Measurements from ENCODE around the gene THSD7B. TPM values are rescaled to one million over a fixed set of nuclear protein-coding genes. Genes with fewer than 3 reads are reported as not detected.

THSD7B gene
- total RNA-seq, 1 donor from 2014 or later: not detected

GRCh38 chr2:137262594-137262993, 497.2 kb downstream of the THSD7B start:
- no peaks in the 10 kb centered on the region for H3K36me3 Mint-ChIP-seq (ENCODE audit: unreplicated experiment)
- H3K4me1 Mint-ChIP-seq (ENCODE audit: unreplicated experiment): peaks cover 6% of the 10 kb centered on the region
- H3K27me3 Mint-ChIP-seq (ENCODE audit: unreplicated experiment): no peaks in the 10 kb centered on the region
- H3K27ac Mint-ChIP-seq (ENCODE audit: unreplicated experiment): no peak overlapping the region
- TF ChIP-seq CTCF (IDR thresholded peaks at IDR 0.05): no peak
- no peak overlapping the region for H3K4me3 Mint-ChIP-seq (ENCODE audit: unreplicated experiment)
- no peaks in the 10 kb centered on the region for H3K9me3 Mint-ChIP-seq (ENCODE audit: unreplicated experiment)
- no peak for DNase-seq (ENCODE audit: extremely low spot score, unreplicated experiment)

DNA sequence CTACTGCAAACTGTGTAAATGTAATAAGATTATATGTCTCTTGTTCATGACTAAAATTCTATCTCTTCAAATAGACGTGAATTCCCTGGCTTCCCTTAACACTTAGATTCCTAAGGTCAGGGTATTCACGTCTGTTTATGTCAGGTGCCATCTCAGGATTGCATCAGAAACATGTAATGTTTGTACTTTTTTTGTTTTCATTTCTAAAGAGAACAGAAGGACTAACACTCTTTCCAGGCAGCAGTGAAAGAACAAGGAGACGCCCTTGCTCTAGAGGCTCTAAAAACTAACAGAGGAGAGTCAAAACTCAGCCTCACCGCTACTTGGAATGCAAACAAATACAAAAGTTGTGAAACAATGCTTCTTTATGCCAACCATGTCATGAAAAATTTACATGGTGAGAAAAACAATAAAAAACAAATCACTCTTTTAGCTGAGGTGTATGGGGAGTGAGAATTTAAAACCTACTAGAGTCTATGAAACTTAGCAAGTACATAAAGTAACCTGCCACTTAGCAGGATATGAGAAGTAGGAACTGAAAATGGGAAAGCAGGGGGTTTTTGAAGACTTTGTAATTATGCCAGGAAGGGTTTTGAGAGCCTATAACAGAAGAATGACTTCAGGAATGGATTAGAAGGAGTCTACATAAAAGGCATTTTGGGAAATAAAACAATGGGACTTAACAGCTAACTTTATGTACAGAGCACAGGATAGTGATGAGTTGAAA, 522.7 kb downstream of the THSD7B start:
- peaks cover 20% of the 10 kb centered on the region for H3K27me3 Mint-ChIP-seq (ENCODE audit: unreplicated experiment)
- peaks cover 4% of the 10 kb centered on the region for H3K9me3 Mint-ChIP-seq (ENCODE audit: unreplicated experiment)
- H3K36me3 Mint-ChIP-seq (ENCODE audit: unreplicated experiment): no peaks in the 10 kb centered on the region
- H3K4me1 Mint-ChIP-seq (ENCODE audit: unreplicated experiment): peaks cover 8% of the 10 kb centered on the region
- no peak for DNase-seq (ENCODE audit: extremely low spot score, unreplicated experiment)
- H3K4me3 Mint-ChIP-seq (ENCODE audit: unreplicated experiment): no peak overlapping the region
- no peak for TF ChIP-seq CTCF (IDR thresholded peaks at IDR 0.05)
- peak overlapping the region; percentile 43 for H3K27ac Mint-ChIP-seq (ENCODE audit: unreplicated experiment)

DNA sequence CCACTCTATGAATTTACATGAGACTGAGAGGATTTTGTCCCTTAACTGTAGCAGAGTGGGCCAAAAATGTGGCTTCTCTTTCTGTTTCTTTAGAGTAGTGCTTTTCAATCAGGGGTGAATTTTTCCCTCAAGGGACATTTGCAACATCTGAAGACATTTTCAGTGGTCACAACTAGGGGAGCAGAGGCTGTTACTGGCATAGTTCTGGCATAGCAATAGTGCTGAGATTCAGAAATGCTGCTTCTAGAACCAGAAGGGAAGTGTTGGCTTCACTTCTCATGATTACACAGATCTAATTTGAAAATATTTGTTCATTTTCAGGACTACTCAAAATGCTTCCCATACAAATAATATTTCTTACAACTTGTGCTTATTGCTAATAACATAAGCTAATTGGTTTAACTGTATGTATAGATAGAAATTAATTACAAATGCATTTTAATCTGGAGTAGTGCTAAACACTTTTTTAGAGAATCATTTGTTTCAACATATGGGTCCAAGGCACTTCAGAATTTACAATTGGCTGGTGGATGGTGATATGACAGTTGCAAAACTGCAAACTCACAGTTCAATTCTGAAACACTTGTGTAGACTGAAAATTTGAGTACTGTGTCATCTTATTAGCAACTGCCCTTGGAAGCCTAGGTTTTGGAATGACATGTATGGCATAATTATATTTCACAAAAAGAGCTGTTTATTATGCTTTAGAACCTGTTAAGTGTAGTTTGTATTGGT, 526.7 kb downstream of the THSD7B start:
- TF ChIP-seq CTCF (IDR thresholded peaks at IDR 0.05): no peak
- Mint-ChIP-seq H3K27ac (ENCODE audit: unreplicated experiment) (no peak overlapping the region), H3K4me3 (ENCODE audit: unreplicated experiment) (no peak overlapping the region), H3K9me3 (ENCODE audit: unreplicated experiment) (peaks cover 3% of the 10 kb centered on the region), H3K4me1 (ENCODE audit: unreplicated experiment) (peaks cover 10% of the 10 kb centered on the region), H3K36me3 (ENCODE audit: unreplicated experiment) (no peaks in the 10 kb centered on the region), H3K27me3 (ENCODE audit: unreplicated experiment) (peaks cover 22% of the 10 kb centered on the region)
- no peak for DNase-seq (ENCODE audit: extremely low spot score, unreplicated experiment)

GRCh38 chr2:137298377-137298776, 533.0 kb downstream of the THSD7B start:
- TF ChIP-seq CTCF (IDR thresholded peaks at IDR 0.05): no peak
- H3K4me1 Mint-ChIP-seq (ENCODE audit: unreplicated experiment): peaks cover 1% of the 10 kb centered on the region
- H3K4me3 Mint-ChIP-seq (ENCODE audit: unreplicated experiment): no peak overlapping the region
- no peaks in the 10 kb centered on the region for H3K36me3 Mint-ChIP-seq (ENCODE audit: unreplicated experiment)
- H3K9me3 Mint-ChIP-seq (ENCODE audit: unreplicated experiment): peaks cover 3% of the 10 kb centered on the region
- no peak for DNase-seq (ENCODE audit: extremely low spot score, unreplicated experiment)
- peaks cover 2% of the 10 kb centered on the region for H3K27me3 Mint-ChIP-seq (ENCODE audit: unreplicated experiment)
- no peak overlapping the region for H3K27ac Mint-ChIP-seq (ENCODE audit: unreplicated experiment)

- Mint-ChIP-seq H3K4me3 (ENCODE audit: unreplicated experiment) (no peak overlapping the region), H3K36me3 (ENCODE audit: unreplicated experiment) (no peaks in the 10 kb centered on the region), H3K27ac (ENCODE audit: unreplicated experiment) (no peak overlapping the region), H3K27me3 (ENCODE audit: unreplicated experiment) (no peaks in the 10 kb centered on the region), H3K4me1 (ENCODE audit: unreplicated experiment) (no peaks in the 10 kb centered on the region), H3K9me3 (ENCODE audit: unreplicated experiment) (no peaks in the 10 kb centered on the region)
- TF ChIP-seq CTCF (IDR thresholded peaks at IDR 0.05): no peak
- DNase-seq (ENCODE audit: extremely low spot score, unreplicated experiment): no peak
These were observed 535.6 kb downstream of the THSD7B start for GRCh38 chr2:137300987-137301386.

Measured in osteocyte (in vitro differentiated cells).